ENCODE data around the gene ZNF136.

- TF ChIP-seq CTCF (tag by site-specific recombination; IDR thresholded peaks at IDR 0.05): no peak
- no peak for TF ChIP-seq ZNF571 (tag by site-specific recombination; IDR thresholded peaks at IDR 0.05)
- no peak for TF ChIP-seq ZNF830 (tag by site-specific recombination; IDR thresholded peaks at IDR 0.05; ENCODE audit: low read depth)
- TF ChIP-seq SCRT2 (tag by site-specific recombination; IDR thresholded peaks at IDR 0.05): no peak
- no peak for TF ChIP-seq ZFP37 (tag by site-specific recombination; IDR thresholded peaks at IDR 0.05)
- TF ChIP-seq ZNF184 (tag by site-specific recombination; IDR thresholded peaks at IDR 0.05): no peak
- no peak for TF ChIP-seq TSHZ1 (tag by site-specific recombination; IDR thresholded peaks at IDR 0.05; ENCODE audit: borderline replicate concordance)
- no peak for TF ChIP-seq ZNF223 (tag by site-specific recombination; IDR thresholded peaks at IDR 0.05)
- no peak for TF ChIP-seq ZBTB11 (tag by site-specific recombination; conservative IDR thresholded peaks at IDR 0.05; ENCODE audit: low read depth)
Observed at GRCh38 chr19:12232961-12233360, 70.1 kb downstream of the ZNF136 start.

Data from HEK293 (cell line).